CD14-positive monocyte (primary cell): ENCODE measurements around the gene PPARGC1A. TPM values are rescaled to one million over a fixed set of nuclear protein-coding genes. Genes with fewer than 3 reads are reported as not detected.

Experiments
- DNase-seq, 3 donors: peaks; one replicate each; pipeline ENCODE4 v3.0.0-alpha.2; 2011 to 2022
- H2AFZ ChIP-seq: 2 replicates; pipeline ENCODE4 v1.6.0; 2012; ENCODE audit warnings: mild to moderate bottlenecking, low read depth, low read length, inconsistent platforms; ENCODE audit not compliant: insufficient read depth, poor library complexity, severe bottlenecking
- H3K27ac ChIP-seq, 2 donors: 1 replicate in 1 of 2; 2 replicates in 1 of 2; pipeline ENCODE4 v1.5.1; 2012 to 2013; ENCODE audit warnings: low read length in 2 of 2, control low read depth in 1 of 2, inconsistent platforms in 1 of 2, low read depth in 1 of 2, mild to moderate bottlenecking in 1 of 2
- H3K27me3 ChIP-seq, 2 donors: one replicate each; pipeline versions ENCODE4 v1.6.0 to v1.6.1; 2011 to 2013; ENCODE audit warnings: low read length in 2 of 2; ENCODE audit not compliant: control insufficient read depth in 2 of 2, insufficient read depth in 2 of 2
- H3K36me3 ChIP-seq, 2 donors: replicated peaks in 1 of 2; 1 replicate in 1 of 2; 2 replicates in 1 of 2; pipeline versions ENCODE4 v1.5.1 to v1.6.1; 2012 to 2013; ENCODE audit warnings: low read length in 2 of 2, control low read depth in 1 of 2, inconsistent platforms in 1 of 2, mild to moderate bottlenecking in 1 of 2; ENCODE audit not compliant: insufficient read depth in 2 of 2, control insufficient read depth in 1 of 2
- H3K4me1 ChIP-seq, 2 donors: 1 replicate in 1 of 2; 2 replicates in 1 of 2; pipeline versions ENCODE4 v1.5.1 to v1.6.1; 2012 to 2013; ENCODE audit warnings: low read length in 2 of 2, control low read depth in 1 of 2, inconsistent platforms in 1 of 2, mild to moderate bottlenecking in 1 of 2, moderate library complexity in 1 of 2; ENCODE audit not compliant: insufficient read depth in 2 of 2, control insufficient read depth in 1 of 2
- H3K4me2 ChIP-seq: replicated peaks from 2 replicates; pipeline ENCODE3; 2012; ENCODE audit warnings: low read length, moderate library complexity, mild to moderate bottlenecking; ENCODE audit not compliant: poor library complexity, severe bottlenecking; ENCODE audit errors: extremely low read depth
- H3K4me3 ChIP-seq, 3 experiments: fragments of 200-600 bp in 1 of 3; sonication (generic) in 1 of 3; replicated peaks in 1 of 3; 1 replicate in 2 of 3; 2 replicates in 1 of 3; pipeline ENCODE4 v1.5.1; 2011 to 2013; ENCODE audit warnings: low read length in 3 of 3, mild to moderate bottlenecking in 3 of 3, control low read depth in 2 of 3, low read depth in 2 of 3, inconsistent platforms in 1 of 3, moderate library complexity in 1 of 3
- H3K79me2 ChIP-seq: 2 replicates; pipeline ENCODE4 v1.6.0; 2012; ENCODE audit warnings: mild to moderate bottlenecking, control low read depth, inconsistent platforms, low read length, moderate library complexity; ENCODE audit not compliant: insufficient read depth
- H3K9ac ChIP-seq: 2 replicates; pipeline ENCODE4 v1.6.0; 2017; ENCODE audit warnings: low read length, mild to moderate bottlenecking; ENCODE audit not compliant: insufficient read depth, poor library complexity, severe bottlenecking
- H3K9me3 ChIP-seq, 2 donors: replicated peaks in 1 of 2; 1 replicate in 1 of 2; 2 replicates in 1 of 2; pipeline versions ENCODE4 v1.5.1 to v1.6.1; 2012 to 2013; ENCODE audit warnings: low read length in 2 of 2, control low read depth in 1 of 2; ENCODE audit not compliant: control insufficient read depth in 1 of 2, insufficient read depth in 1 of 2
- H4K20me1 ChIP-seq: 2 replicates; pipeline ENCODE4 v1.6.0; 2012; ENCODE audit warnings: mild to moderate bottlenecking, low read length, control low read depth, moderate library complexity; ENCODE audit not compliant: insufficient read depth
- H3K27ac Mint-ChIP-seq, 7 donors: one replicate each; pipeline ENCODE4 v1.8.0; 2020; ENCODE audit warnings: mild to moderate bottlenecking in 7 of 7, mixed read lengths in 7 of 7, moderate library complexity in 6 of 7, inconsistent platforms in 2 of 7
- H3K27me3 Mint-ChIP-seq, 3 donors: one replicate each; pipeline ENCODE4 v1.8.0; 2021 to 2022; ENCODE audit warnings: low read depth in 3 of 3, mild to moderate bottlenecking in 3 of 3, mixed read lengths in 3 of 3, moderate library complexity in 3 of 3, inconsistent platforms in 1 of 3
- H3K36me3 Mint-ChIP-seq, 2 donors: one replicate each; pipeline ENCODE4 v1.8.0; 2020; ENCODE audit warnings: mixed read lengths in 2 of 2, inconsistent platforms in 1 of 2, mild to moderate bottlenecking in 1 of 2
- H3K4me1 Mint-ChIP-seq: one replicate; pipeline ENCODE4 v1.8.0; 2020; ENCODE audit warnings: mild to moderate bottlenecking, mixed read lengths
- H3K4me3 Mint-ChIP-seq, 2 donors: one replicate each; pipeline ENCODE4 v1.8.0; 2020; ENCODE audit warnings: mild to moderate bottlenecking in 2 of 2, mixed read lengths in 2 of 2, moderate library complexity in 1 of 2
- H3K9me3 Mint-ChIP-seq, 7 donors: one replicate each; pipeline ENCODE4 v1.8.0; 2020 to 2022; ENCODE audit warnings: mixed read lengths in 7 of 7, mild to moderate bottlenecking in 6 of 7, moderate library complexity in 6 of 7, inconsistent platforms in 2 of 7
- WGBS: methylation state at CpG from one replicate; pipeline ENCODE4 v1.1.5; 2013; ENCODE audit warnings: missing lambda C conversion rate; ENCODE audit not compliant: insufficient coverage; 5-methylcytosine and 5-hydroxymethylcytosine counted together
- intact Hi-C, 2 donors: fragments of 100-400 bp; cut with micrococcal nuclease; formaldehyde crosslinking; loops; one replicate each; pipeline versions ENCODE4 v1.15.0 to v1.15.1; 2023
- polyA plus RNA-seq, 3 donors: library from polyadenylated mRNA; depleted of rRNA in 1 of 3; unstranded in 2 of 3; stranded (reverse) in 1 of 3; fragments of 300-500 nt in 2 of 3; fragments of >200 nt in 1 of 3; fragmentation: Illumina TruSeq in 2 of 3; gene quantifications; 1 replicate in 2 of 3; 2 replicates in 1 of 3; pipeline ENCODE4 v1.2.3, GENCODE V29; 2012 to 2021
- TF ChIP-seq, protein P1 (sequence below): fragments of 200-600 bp; IDR thresholded peaks from one replicate; pipeline ENCODE4 v1.8.0; 2022; ENCODE audit warnings: antibody characterized with exemption, mild to moderate bottlenecking

Gene PPARGC1A
- polyA plus RNA-seq, 3 donors = 0.58 to 1.1 (median 0.79) TPM

DNA sequence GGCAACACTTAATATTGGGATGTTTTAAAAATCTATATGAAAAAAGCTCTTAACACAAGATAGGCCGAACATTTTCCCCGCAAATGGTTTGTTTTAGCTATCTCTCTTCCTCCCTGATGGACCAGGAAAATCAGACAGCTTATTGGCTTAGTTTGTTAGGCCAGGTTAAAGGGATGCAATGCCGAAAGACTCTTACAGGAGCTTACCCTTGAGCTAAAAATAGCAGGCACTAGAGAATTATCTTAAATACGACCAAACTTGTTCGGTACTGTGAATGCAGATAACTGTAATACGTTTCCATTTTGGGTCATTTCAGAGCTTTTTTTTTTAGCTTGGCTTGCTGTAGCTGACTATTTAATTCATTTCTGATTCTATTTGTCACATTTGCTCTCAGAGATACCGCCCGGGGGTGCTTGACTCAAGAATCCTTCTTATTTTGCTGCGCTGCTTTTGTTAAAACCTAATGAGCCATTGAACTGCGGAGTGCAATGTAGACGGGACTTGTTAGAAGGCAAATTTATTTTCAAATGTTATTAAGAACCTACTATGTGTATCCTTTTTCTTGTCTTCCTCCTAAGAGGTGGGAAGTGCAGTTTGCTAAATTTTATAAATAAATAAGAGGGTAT is 23.3 kb downstream of the PPARGC1A start:
- intact Hi-C loops = no loop called here
- TF ChIP-seq, protein P1, sequence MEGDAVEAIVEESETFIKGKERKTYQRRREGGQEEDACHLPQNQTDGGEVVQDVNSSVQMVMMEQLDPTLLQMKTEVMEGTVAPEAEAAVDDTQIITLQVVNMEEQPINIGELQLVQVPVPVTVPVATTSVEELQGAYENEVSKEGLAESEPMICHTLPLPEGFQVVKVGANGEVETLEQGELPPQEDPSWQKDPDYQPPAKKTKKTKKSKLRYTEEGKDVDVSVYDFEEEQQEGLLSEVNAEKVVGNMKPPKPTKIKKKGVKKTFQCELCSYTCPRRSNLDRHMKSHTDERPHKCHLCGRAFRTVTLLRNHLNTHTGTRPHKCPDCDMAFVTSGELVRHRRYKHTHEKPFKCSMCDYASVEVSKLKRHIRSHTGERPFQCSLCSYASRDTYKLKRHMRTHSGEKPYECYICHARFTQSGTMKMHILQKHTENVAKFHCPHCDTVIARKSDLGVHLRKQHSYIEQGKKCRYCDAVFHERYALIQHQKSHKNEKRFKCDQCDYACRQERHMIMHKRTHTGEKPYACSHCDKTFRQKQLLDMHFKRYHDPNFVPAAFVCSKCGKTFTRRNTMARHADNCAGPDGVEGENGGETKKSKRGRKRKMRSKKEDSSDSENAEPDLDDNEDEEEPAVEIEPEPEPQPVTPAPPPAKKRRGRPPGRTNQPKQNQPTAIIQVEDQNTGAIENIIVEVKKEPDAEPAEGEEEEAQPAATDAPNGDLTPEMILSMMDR = no peak
- 100% methylated on average over 3 of the region's 11 CpGs for WGBS
- H3K4me3 ChIP-seq = no peak overlapping the region
- Mint-ChIP-seq H3K9me3 (peaks cover 0 to 2% (median 0%) of the 10 kb centered on the region in 7 donors), H3K36me3 (no peaks in the 10 kb centered on the region), H3K27me3 (no peaks in the 10 kb centered on the region), H3K4me1 (peaks cover 4% of the 10 kb centered on the region), H3K4me3 (no peak overlapping the region), H3K27ac (no peak overlapping the region)
- H2AFZ ChIP-seq = no peak overlapping the region
- H3K4me1 ChIP-seq = peaks cover 22 to 31% of the 10 kb centered on the region in 2 donors
- H3K27me3 ChIP-seq = no peaks in the 10 kb centered on the region
- no peak overlapping the region for H3K9ac ChIP-seq
- DNase-seq = no peak
- no peaks in the 10 kb centered on the region for H4K20me1 ChIP-seq
- no peak overlapping the region for H3K27ac ChIP-seq
- H3K9me3 ChIP-seq = no peaks in the 10 kb centered on the region
- no peak overlapping the region for H3K4me2 ChIP-seq
- no peaks in the 10 kb centered on the region for H3K79me2 ChIP-seq
- H3K36me3 ChIP-seq = no peaks in the 10 kb centered on the region

DNA sequence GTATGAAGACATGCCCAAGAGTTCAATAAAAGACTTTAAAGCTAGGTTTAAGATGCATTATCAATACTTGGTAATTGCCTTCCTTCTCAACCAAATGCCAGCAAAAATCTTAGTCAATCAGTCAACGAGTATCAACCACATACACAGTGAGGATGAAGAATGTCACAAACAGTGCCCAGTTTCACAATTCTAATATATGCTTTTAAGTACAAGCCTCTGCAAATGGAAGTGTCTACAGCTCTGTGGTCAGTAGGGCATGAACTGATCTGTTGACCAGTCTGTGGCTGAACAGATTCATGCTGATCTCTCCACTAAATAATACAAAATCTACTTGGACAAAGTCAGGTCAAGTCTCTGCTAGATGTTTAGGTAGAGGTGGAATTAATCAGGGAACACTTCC is 27.9 kb downstream of the PPARGC1A start:
- H2AFZ ChIP-seq = no peak overlapping the region
- no peak for DNase-seq
- Mint-ChIP-seq H3K27ac (no peak overlapping the region), H3K36me3 (no peaks in the 10 kb centered on the region), H3K4me1 (peaks cover 4% of the 10 kb centered on the region), H3K27me3 (no peaks in the 10 kb centered on the region), H3K9me3 (no peaks in the 10 kb centered on the region), H3K4me3 (no peak overlapping the region)
- no peaks in the 10 kb centered on the region for H4K20me1 ChIP-seq
- H3K4me3 ChIP-seq = no peak overlapping the region
- no peak overlapping the region for H3K9ac ChIP-seq
- H3K36me3 ChIP-seq = no peaks in the 10 kb centered on the region
- H3K4me1 ChIP-seq = peaks cover 22 to 31% of the 10 kb centered on the region in 2 donors
- H3K27me3 ChIP-seq = no peaks in the 10 kb centered on the region
- H3K27ac ChIP-seq = no peak overlapping the region
- no CpG with 5 or more reads among the region's 1 CpG for WGBS
- H3K4me2 ChIP-seq = no peak overlapping the region
- TF ChIP-seq, protein P1 = no peak
- H3K79me2 ChIP-seq = no peaks in the 10 kb centered on the region
- intact Hi-C loops = no loop called here
- no peaks in the 10 kb centered on the region for H3K9me3 ChIP-seq
